Activated gamma-delta T cell treated with anti-CD3 and anti-CD28 coated beads, Interleukin-2, amount 50 U/mL, for 16 hours (primary cell): ENCODE measurements around the gene ACOT7.
"Not testable (repeated sequence)": the region's sequence is repeated elsewhere in the genome, so short reads cannot be mapped to it uniquely, and the experiment has no call there.

Experiments
- DNase-seq: peaks from one replicate; pipeline ENCODE4 v3.0.0-alpha.2; 2020; ENCODE audit warnings: low read depth

The ACOT7 gene

GRCh38 chr1:6234502-6235295 is 158.9 kb downstream of the ACOT7 start:
- no peak for DNase-seq

- no peak for DNase-seq
Observed at GRCh38 chr1:6233376-6233775, 160.2 kb downstream of the ACOT7 start.

- no peak for DNase-seq
Observed at GRCh38 chr1:6225651-6226050, 167.9 kb downstream of the ACOT7 start.

- DNase-seq = no peak
Observed at GRCh38 chr1:6224718-6225117, 168.8 kb downstream of the ACOT7 start.

GRCh38 chr1:6223617-6224016 is 169.9 kb downstream of the ACOT7 start:
- DNase-seq = no peak

- DNase-seq = no peak
Observed at GRCh38 chr1:6222636-6223035, 170.9 kb downstream of the ACOT7 start.

GRCh38 chr1:6221210-6221784 is 172.3 kb downstream of the ACOT7 start:
- DNase-seq = no peak

GRCh38 chr1:6220236-6220635 is 173.3 kb downstream of the ACOT7 start:
- DNase-seq = no peak

- DNase-seq = not testable (repeated sequence)
Observed at GRCh38 chr1:6219641-6220040, 173.9 kb downstream of the ACOT7 start.

GRCh38 chr1:6218375-6219164 is 175.0 kb downstream of the ACOT7 start:
- DNase-seq = no peak
